ENCODE results near the gene SLC6A12. TPM values are rescaled to one million over a fixed set of nuclear protein-coding genes. Genes with fewer than 3 reads are reported as not detected.
"Not testable (repeated sequence)": the region's sequence is repeated elsewhere in the genome, so short reads cannot be mapped to it uniquely, and the experiment has no call there.

SLC6A12 gene
- total RNA-seq, 1 donor from 2014 or later = not detected

DNA sequence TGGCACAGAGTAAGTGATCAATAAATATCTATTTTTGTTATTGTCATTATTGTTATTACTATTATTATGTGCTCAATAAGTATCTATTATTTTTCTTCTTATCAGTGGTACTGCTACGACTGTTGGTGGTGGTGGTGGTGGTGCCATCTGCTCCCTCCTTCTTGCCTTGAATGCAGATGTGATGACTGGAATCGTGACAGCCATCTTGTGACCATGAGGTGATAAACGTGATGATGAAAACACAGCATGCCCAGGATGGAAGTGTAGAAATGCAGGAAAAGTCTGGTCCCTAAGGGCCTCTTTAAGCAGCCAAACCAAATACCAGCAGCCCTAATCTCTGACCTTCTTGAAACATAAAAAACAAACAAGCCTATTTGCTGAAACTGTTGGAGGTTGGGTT lies 22.4 kb downstream of the SLC6A12 start:
- Histone ChIP-seq H3K36me3 (no peaks in the 10 kb centered on the region), H3K27me3 (no peaks in the 10 kb centered on the region), H3K4me3 (no peak overlapping the region), H3K4me1 (peaks cover 5% of the 10 kb centered on the region), H3K9me3 (no peaks in the 10 kb centered on the region), H3K27ac (no peak overlapping the region)
- TF ChIP-seq CTCF (IDR thresholded peaks at IDR 0.05) = no peak
- no peak for TF ChIP-seq POLR2AphosphoS5 (IDR thresholded peaks at IDR 0.05; ENCODE audit: insufficient read depth in 1 of 2, low read depth in 1 of 2)
- no peak for TF ChIP-seq POLR2A (IDR thresholded peaks at IDR 0.05)
- intact Hi-C loops (cut with DNase I) = no loop called here
- DNase-seq (ENCODE audit: extremely low spot score in 2 of 2) = no peak

- DNase-seq (ENCODE audit: extremely low spot score in 2 of 2) = no peak
- H3K9me3 ChIP-seq = no peaks in the 10 kb centered on the region
- no peaks in the 10 kb centered on the region for H3K36me3 ChIP-seq
- intact Hi-C loops (cut with DNase I) = no loop called here
- no peak overlapping the region for H3K4me3 ChIP-seq
- TF ChIP-seq POLR2AphosphoS5 (IDR thresholded peaks at IDR 0.05; ENCODE audit: insufficient read depth in 1 of 2, low read depth in 1 of 2) (no peak), CTCF (IDR thresholded peaks at IDR 0.05) (no peak), POLR2A (IDR thresholded peaks at IDR 0.05) (no peak)
- no peaks in the 10 kb centered on the region for H3K27me3 ChIP-seq
- no peak overlapping the region for H3K27ac ChIP-seq
- peaks cover 5% of the 10 kb centered on the region for H3K4me1 ChIP-seq
Observed at GRCh38 chr12:190881-191280, 23.1 kb downstream of the SLC6A12 start.

- TF ChIP-seq CTCF (IDR thresholded peaks at IDR 0.05) (no peak), POLR2A (IDR thresholded peaks at IDR 0.05) (no peak), POLR2AphosphoS5 (IDR thresholded peaks at IDR 0.05; ENCODE audit: insufficient read depth in 1 of 2, low read depth in 1 of 2) (no peak)
- peak overlapping the region in 1 of 2 donors; percentile 33 for H3K4me3 ChIP-seq
- H3K27ac ChIP-seq = no peak overlapping the region
- H3K27me3 ChIP-seq = no peaks in the 10 kb centered on the region
- no peaks in the 10 kb centered on the region for H3K9me3 ChIP-seq
- no peaks in the 10 kb centered on the region for H3K36me3 ChIP-seq
- peaks cover 5% of the 10 kb centered on the region for H3K4me1 ChIP-seq
- intact Hi-C loops (cut with DNase I) = no loop called here
- no peak for DNase-seq (ENCODE audit: extremely low spot score in 2 of 2)
Observed at GRCh38 chr12:189622-189962, 24.4 kb downstream of the SLC6A12 start.

- TF ChIP-seq POLR2AphosphoS5 (IDR thresholded peaks at IDR 0.05; ENCODE audit: insufficient read depth in 1 of 2, low read depth in 1 of 2) (no peak), CTCF (IDR thresholded peaks at IDR 0.05) (peak in 2 of 3 experiments; percentile 34 to 42)
- H3K36me3 ChIP-seq = no peaks in the 10 kb centered on the region
- intact Hi-C loops (cut with DNase I) = no loop called here
- DNase-seq (ENCODE audit: extremely low spot score in 2 of 2) = no peak
- H3K4me3 ChIP-seq = peak overlapping the region; percentile 33 to 44
- peaks cover 5% of the 10 kb centered on the region for H3K4me1 ChIP-seq
- no peaks in the 10 kb centered on the region for H3K9me3 ChIP-seq
- no peak overlapping the region for H3K27ac ChIP-seq
- H3K27me3 ChIP-seq = no peaks in the 10 kb centered on the region
Observed at GRCh38 chr12:188910-189621, 24.9 kb downstream of the SLC6A12 start.

DNA sequence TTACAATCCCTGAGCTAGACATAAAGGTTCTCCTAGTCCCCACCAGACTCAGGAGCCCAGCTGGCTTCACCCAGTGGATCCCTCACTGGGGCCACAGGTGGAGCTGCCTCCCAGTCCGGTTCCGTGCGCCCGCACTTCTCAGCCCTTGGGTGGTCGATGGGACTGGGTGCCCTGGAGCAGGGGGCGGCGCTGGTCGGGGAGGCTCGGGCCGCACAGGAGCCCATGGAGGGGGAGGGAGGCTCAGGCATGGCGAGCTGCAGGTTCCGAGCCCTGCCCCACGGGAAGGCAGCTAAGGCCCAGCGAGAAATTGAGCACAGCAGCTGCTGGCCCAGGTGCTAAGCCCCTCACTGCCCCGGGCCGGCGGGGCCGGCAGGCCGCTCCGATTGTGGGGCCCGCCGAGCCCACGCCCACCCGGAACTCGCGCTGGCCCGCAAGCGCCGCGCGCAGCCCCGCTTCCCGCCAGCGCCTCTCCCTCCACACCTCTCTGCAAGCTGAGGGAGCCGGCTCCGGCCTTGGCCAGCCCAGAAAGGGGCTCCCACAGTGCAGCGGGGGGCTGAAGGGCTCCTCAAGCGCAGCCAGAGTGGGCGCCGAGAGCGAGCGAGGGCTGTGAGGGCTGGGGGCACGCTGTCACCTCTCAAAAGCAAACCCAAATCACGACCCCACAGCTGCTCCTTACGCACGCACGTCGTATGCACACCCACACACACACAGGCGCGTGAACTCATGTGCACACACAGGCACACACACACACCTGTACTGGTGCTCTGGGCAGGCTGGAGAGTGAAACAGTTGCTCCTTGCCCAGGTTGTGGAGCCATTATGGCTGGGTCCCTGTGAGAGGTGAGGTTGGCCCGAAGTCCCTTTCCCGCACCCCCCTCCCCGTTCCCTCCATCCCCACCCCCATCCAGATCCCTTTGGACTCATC lies 25.7 kb downstream of the SLC6A12 start:
- H3K4me1 ChIP-seq; H3K27ac ChIP-seq; intact Hi-C loops (cut with DNase I); DNase-seq (ENCODE audit: extremely low spot score in 2 of 2); H3K9me3 ChIP-seq; H3K27me3 ChIP-seq; H3K36me3 ChIP-seq: not testable (repeated sequence)
- H3K4me3 ChIP-seq = peak overlapping the region; percentile 33 to 44

Data from vagina (tissue), 2 donors.